Medulla oblongata (tissue), 1 donor: ENCODE results near the gene CD79A.
"Not testable (repeated sequence)": the region's sequence is repeated elsewhere in the genome, so short reads cannot be mapped to it uniquely, and the experiment has no call there.

Source experiments
- DNase-seq: peaks from one replicate; pipeline ENCODE4 v3.0.0-alpha.2; 2015; ENCODE audit errors: extremely low spot score

Gene CD79A

DNA sequence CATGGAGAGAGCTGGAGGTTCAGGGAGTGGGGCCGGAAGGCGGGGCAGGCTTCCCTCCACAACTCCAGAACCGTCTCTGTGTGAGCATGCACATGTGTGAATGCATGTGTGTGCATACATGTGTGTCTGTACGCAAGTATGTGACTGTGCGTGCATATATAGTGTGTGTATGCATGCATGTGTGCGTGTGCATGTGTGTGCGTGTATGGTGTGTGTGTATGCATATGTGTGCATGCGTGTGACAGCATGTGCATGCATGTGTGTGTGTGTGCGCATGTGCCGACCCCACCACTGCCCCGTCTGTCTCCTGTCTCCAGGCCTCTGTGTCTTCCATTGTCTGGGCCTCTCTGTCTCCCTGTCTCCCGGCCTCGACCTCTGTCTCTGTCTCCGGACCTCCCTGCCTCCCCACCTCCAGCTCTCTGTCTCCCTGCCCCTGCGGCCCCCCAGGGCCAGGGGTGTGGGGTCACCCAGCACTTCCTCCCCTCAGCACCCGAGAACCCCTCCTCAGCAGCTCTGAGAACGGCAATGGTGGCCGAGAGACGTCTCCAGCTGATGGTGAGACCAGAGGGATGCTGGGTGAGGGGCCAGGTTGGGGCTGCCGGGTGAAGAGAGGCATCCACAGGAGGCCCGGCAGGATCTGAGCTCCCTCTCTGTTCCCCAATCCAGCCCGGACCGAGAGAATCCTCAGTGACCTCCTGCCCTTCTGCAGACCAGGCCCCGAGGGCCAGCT, 28.4 kb downstream of the CD79A start:
- DNase-seq: no peak

DNA sequence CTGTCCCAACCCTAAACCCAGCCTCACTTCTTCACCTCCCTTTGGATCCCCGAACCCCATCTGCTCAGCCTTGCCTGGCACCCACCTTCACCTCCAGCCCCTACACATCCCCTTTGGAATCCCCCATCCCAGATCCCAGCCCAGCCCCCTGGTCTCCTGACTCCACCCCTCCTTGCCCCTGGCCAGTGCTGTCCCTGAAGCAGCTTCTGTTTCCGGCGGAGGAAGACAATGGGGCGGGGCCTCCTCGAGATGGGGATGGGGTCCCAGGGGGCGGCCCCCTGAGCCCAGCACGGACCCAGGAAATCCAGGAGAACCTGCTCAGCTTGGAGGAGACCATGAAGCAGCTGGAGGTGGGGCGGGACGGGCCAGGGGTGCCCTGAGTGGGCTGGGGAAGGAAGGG, 29.2 kb downstream of the CD79A start:
- DNase-seq: no peak

DNA sequence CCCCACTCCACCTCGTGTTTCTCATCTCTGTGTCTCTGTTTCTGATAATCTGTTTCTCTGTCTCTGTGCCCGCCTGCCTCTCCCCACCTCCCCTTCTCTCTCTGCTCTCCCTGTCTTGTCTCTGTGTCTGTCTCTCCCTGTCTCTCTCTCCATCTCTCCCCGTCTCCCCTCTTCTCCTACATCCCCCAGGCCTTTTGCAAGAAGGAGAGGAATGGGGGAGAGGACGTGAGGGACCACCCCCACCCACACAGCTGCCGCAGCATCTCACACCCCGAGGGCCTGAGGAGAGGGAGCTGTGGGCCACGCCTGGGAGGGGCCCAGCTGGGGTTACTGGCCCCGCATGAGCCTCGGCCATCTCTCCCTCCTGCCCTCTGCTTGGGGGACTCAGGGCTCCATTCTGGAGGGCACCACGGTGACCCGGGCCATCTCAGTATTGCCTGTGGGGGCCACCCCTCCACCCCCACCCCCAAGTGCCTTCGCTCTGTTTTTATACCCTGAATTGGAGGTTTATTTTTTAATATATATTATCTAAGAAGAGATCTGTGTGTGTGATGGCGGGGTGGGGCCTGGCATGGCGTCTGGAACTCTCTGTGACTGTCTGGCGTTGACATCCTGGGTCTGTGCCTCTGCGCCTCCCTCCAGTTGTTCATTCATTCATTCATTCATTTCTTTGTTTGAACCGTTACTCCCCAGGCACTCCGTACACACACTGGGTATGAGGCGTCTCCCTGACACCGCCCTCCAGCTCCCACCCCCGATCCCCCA, 30.0 kb downstream of the CD79A start:
- DNase-seq: no peak

GRCh38 chr19:41907994-41908615, 31.0 kb downstream of the CD79A start:
- DNase-seq: no peak

DNA sequence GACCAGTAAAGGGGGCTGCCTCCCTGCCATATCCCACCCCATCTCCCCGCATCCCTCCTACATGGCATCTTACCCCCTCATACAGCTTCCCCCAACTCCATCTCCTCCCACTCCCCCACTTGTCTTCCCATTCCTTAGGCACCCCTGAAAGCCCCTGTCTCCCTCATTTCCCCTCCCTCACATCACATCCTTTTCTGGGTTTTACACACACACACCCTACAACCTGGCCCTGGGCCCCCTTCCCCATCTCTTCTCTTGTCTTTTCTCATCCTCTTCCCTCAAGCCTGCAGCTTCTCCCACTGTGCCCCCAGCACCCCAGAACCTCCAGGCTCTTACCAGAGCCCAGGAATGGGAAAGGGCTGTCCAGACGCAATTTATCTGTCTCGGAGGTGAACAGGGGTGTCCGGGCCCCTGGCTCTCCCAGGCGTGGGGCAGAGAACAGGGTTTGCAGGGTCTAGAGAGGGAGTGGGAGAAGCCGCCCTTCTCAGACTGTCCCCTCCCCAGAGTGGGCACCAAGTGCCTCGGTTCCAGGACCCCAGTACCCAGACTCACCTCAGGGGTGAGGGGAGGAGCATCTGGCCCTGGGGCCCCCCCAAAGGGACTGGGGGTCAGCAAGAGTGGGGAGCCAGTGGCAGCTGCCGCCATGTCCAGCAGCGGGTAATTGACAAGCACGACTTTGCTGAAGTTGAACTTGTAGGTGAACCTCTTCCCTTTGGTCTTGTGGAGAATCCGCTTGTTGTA, 31.8 kb downstream of the CD79A start:
- DNase-seq: no peak

- DNase-seq: no peak
Measured at GRCh38 chr19:41909706-41910105, 32.6 kb downstream of the CD79A start.

- no peak for DNase-seq
Measured at GRCh38 chr19:41910240-41910991, 33.3 kb downstream of the CD79A start.

DNA sequence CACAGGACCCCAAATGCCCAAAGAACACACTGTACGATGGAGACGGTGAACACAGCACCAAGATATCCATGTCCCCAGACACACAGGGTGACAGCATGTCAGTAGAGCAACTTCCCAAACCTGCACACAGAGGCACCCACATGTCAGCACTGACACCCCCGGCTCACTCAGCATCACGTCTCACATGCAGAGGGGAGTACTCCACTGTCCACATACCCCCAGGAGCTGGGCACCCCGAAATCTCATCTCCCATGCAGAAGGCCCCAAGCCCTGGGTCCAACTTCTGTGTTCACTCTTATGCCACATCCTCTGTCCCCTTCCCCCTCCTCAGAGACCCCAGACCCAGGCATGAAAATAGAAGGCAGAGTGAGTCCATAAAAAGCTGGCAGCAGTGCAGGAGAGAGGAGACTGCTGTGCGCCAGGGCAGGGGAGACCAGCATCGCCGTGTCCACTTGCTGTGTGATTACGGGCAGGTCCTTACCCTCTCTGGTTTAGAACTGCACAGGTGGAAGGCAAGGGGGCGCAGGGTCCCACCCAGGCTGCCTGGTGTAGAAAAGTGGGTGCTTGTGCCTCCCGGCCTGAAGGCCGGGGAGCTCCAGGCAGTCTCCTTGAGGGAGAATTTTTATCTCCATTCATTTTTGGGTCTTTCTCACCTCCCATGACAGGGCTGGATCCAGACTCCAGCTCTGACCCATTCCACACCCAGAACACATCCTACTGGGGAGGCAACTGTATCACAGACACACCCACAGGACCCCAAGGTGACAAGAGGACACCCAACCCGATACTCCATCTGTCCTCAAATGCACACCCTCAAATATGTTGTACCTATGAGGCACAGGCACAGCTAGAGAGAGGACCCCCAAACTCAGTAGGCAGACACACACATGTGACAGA, 34.2 kb downstream of the CD79A start:
- no peak for DNase-seq

GRCh38 chr19:41911889-41912731, 35.0 kb downstream of the CD79A start:
- DNase-seq: no peak

GRCh38 chr19:41912899-41913537, 35.9 kb downstream of the CD79A start:
- no peak for DNase-seq

DNA sequence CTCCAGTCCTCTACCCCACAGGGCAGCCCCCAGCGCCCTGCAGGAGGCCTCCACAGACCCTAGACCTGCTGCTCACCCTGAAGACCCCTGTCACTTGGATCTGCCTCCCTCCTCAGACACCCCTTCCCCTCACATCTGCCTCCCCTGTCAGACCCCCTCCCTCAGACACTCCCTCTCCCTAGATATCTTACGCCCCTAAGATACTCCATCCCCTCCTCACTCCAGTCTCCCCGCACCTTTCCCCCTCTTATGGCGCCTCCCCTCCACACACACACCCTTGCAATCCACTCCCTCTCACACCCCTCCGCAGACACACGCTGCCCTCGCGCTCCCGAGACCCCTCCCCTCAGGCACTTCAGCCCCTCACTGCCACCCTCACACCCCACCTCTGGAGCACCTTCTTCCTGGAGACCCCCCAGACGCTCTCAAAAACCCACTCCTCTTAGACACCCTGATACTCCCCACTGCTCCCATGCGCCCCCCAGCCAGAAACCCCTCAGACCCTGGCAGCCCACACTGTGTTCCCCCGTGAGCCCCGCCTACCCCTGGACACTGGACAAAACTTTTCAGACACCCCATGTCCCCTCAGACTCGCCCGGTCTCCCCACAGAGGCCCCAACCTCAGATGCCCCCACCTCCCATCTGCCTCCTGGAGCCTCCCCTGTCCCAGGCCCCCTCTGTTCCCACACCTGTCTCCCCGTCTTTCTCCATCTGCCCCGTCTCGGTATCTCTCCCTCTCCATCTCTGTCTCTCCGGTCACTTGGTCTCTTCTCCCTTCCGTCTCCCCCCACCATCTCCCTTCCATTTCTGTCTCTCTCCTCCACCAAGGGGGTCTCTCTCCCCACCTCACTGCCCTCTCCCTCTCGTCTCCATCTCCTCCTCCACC, 36.7 kb downstream of the CD79A start:
- no peak for DNase-seq

DNA sequence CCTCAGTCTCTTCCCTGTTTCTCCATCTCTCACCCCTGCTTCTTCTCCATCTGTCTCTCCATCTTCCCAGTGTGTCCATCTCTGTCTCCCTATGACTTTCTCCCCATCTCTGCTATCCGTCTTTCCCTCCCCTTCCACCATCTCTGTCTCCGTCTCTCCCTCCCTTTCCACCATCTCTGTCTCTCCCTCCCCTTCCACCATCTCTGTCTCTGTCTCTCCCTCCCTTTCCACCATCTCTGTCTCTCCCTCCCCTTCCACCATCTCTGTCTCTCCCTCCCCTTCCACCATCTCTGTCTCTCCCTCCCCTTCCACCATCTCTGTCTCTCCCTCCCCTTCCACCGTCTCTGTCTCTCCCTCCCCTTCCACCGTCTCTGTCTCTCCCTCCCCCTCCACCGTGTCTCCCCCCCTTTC, 37.4 kb downstream of the CD79A start:
- DNase-seq: not testable (repeated sequence)

DNA sequence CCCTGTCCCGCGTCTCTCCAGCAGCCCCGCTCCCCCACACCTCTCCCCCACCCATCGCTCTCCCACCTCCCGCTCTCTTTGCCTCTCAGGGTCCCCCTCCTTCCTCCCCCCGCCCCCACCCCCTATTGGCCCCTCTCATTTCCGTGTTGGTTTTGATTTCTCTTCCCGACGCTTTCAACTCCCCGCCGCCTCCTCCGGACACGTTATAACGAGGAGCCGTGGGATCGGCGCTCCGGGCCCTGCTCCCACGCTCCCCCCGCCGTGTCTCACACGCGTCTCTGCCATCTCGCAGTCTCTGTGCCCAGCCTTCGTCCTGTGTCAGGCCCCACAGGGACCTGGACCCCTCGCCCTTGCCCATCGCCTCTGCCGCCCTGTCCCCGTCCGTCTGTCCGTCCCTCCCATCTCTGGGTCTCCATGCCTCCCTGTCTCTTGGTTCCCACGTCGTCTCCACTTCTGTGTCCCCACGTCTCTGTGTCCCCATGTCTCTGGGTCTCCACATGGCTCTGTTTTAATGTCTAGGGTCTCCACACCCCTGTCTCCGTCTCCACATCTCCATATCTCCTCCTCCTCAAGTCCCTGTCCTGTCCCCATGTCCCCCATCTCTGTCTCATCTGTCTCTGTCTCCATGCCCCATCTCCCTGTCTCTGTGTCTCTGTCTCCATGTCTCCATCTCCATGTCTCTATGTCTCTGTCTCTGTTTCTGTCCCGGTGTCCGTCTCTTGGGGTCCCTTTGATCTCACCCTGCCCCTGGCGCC, 38.1 kb downstream of the CD79A start:
- no peak for DNase-seq

DNA sequence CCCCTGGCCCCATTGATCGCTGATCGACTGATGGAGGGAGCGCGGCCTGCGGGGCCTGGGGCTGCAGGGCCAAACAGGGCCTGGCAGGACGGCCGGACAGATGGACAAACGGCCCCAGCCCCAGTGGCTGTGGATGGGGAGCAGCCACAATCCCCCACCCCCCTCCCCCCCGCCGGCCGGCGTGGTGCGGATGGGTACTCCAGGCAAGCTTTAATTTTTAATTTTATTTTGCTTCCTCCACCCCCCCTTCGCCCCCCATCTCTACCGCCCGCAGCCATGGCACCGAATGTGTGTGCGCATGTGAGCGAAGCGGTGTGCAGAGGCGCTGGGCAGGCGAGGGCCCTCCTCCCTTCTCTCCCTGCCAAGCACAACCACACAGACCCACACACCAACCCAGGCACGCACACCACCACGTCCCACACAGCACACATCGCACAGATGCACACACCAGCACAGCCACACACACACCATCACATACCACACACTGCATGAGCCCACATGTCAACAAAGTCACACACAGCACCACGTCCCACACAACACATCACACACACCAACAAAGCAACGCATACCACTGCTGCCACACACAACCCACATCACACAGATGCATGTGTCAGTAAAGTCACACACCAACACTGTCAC, 38.8 kb downstream of the CD79A start:
- no peak for DNase-seq

DNA sequence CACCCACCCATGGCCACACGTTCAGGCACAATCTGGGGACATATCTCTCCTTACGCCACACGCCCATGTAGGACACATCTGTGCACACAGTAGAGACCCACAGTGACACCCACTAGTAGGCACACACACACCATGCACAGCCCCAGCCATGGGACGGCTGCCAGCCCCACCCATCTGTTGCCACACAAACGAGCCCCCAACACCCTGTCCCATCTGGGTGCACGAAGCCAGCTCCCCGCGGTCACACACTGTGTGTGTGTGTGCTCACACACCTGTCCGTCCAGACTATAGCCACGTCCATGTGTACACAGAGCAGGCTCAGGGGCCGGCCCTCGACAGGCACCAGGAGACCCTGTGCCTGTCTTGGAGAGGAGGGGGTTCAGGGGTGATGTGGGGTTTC, 40.6 kb downstream of the CD79A start:
- DNase-seq: no peak

DNA sequence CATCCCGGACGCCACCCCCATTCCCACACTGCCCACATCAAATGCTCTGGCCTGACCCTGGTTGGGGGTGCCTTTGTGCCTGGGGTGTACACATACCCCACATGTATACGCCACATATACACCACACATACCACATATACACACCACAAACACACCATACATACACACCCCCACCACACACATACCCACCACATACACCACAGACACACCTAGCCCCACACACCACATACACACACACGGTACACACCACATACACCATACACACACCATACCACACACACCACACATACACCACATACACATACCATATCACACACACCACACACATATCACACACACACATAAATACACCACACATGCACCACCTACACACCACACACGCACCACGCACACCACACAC, 41.0 kb downstream of the CD79A start:
- no peak for DNase-seq
